ENCODE results near the gene SKOR1.

The SKOR1 gene

GRCh38 chr15:67796196-67797127 lies 28.8 kb upstream of the SKOR1 start:
- DNase-seq (ENCODE audit: low read depth), result no peak

GRCh38 chr15:67799801-67800205 lies 25.5 kb upstream of the SKOR1 start:
- no peak for DNase-seq (ENCODE audit: low read depth)

- DNase-seq (ENCODE audit: low read depth), result no peak
These were observed 24.2 kb upstream of the SKOR1 start for GRCh38 chr15:67801142-67801541.

- no peak for DNase-seq (ENCODE audit: low read depth)
These were observed 23.1 kb upstream of the SKOR1 start for GRCh38 chr15:67801926-67802914.

- DNase-seq (ENCODE audit: low read depth), result no peak
These were observed 22.0 kb upstream of the SKOR1 start for GRCh38 chr15:67803299-67803698.

GRCh38 chr15:67803996-67804843 lies 21.1 kb upstream of the SKOR1 start:
- no peak for DNase-seq (ENCODE audit: low read depth)

GRCh38 chr15:67805008-67805665 lies 20.2 kb upstream of the SKOR1 start:
- no peak for DNase-seq (ENCODE audit: low read depth)

GRCh38 chr15:67805666-67806516 lies 19.4 kb upstream of the SKOR1 start:
- no peak for DNase-seq (ENCODE audit: low read depth)

- no peak for DNase-seq (ENCODE audit: low read depth)
These were observed 18.8 kb upstream of the SKOR1 start for GRCh38 chr15:67806536-67806935.

GRCh38 chr15:67807141-67807540 lies 18.2 kb upstream of the SKOR1 start:
- DNase-seq (ENCODE audit: low read depth), result no peak

GRCh38 chr15:67807836-67808235 lies 17.5 kb upstream of the SKOR1 start:
- no peak for DNase-seq (ENCODE audit: low read depth)

GRCh38 chr15:67808821-67809220 lies 16.5 kb upstream of the SKOR1 start:
- no peak for DNase-seq (ENCODE audit: low read depth)

GRCh38 chr15:67809441-67809840 lies 15.9 kb upstream of the SKOR1 start:
- DNase-seq (ENCODE audit: low read depth), result no peak

- no peak for DNase-seq (ENCODE audit: low read depth)
These were observed 15.4 kb upstream of the SKOR1 start for GRCh38 chr15:67809866-67810265.

GRCh38 chr15:67812241-67812644 lies 13.1 kb upstream of the SKOR1 start:
- DNase-seq (ENCODE audit: low read depth), result no peak

- no peak for DNase-seq (ENCODE audit: low read depth)
These were observed 12.1 kb upstream of the SKOR1 start for GRCh38 chr15:67813104-67813634.

- no peak for DNase-seq (ENCODE audit: low read depth)
These were observed 10.2 kb upstream of the SKOR1 start for GRCh38 chr15:67815036-67815592.

- no peak for DNase-seq (ENCODE audit: low read depth)
These were observed 8.6 kb upstream of the SKOR1 start for GRCh38 chr15:67816668-67817067.

GRCh38 chr15:67818464-67818863 lies 6.8 kb upstream of the SKOR1 start:
- no peak for DNase-seq (ENCODE audit: low read depth)

- DNase-seq (ENCODE audit: low read depth), result no peak
These were observed 5.7 kb upstream of the SKOR1 start for GRCh38 chr15:67819636-67820035.
